Smooth muscle cell (in vitro differentiated cells): Measurements from ENCODE around the gene NR4A1. TPM values are rescaled to one million over a fixed set of nuclear protein-coding genes. Genes with fewer than 3 reads are reported as not detected.

Experiments
- DNase-seq: peaks from one replicate; lab custom pipeline; 2025; ENCODE audit not compliant: unreplicated experiment; lab: John Stamatoyannopoulos, UW
- H2AFZ ChIP-seq: fragments of 200-600 bp; sonication (generic); 2 replicates; pipeline ENCODE4 v1.6.0; 2016; ENCODE audit warnings: antibody characterized with exemption, low read depth, mild to moderate bottlenecking
- H3F3A ChIP-seq: fragments of 200-600 bp; sonication (generic); 2 replicates; pipeline ENCODE4 v1.6.0; 2017; ENCODE audit warnings: antibody characterized with exemption, low read depth
- H3K27ac ChIP-seq: fragments of 200-600 bp; sonication (generic); 2 replicates; pipeline ENCODE4 v1.5.1; 2016; ENCODE audit warnings: low read depth, mild to moderate bottlenecking
- H3K27me3 ChIP-seq: fragments of 200-600 bp; sonication (generic); 2 replicates; pipeline ENCODE4 v1.6.1; 2016; ENCODE audit warnings: low read depth, mild to moderate bottlenecking
- H3K36me3 ChIP-seq: fragments of 200-600 bp; sonication (generic); 2 replicates; pipeline ENCODE4 v1.5.1; 2016; ENCODE audit warnings: low read depth
- H3K4me1 ChIP-seq: fragments of 200-600 bp; sonication (generic); 2 replicates; pipeline ENCODE4 v1.5.1; 2016; ENCODE audit warnings: low read depth
- H3K4me2 ChIP-seq: fragments of 200-600 bp; sonication (generic); 2 replicates; pipeline ENCODE4 v1.6.0; 2016; ENCODE audit warnings: mild to moderate bottlenecking
- H3K4me3 ChIP-seq: fragments of 200-600 bp; sonication (generic); 2 replicates; pipeline ENCODE4 v1.5.1; 2016; ENCODE audit warnings: mild to moderate bottlenecking
- H3K79me2 ChIP-seq: fragments of 200-600 bp; sonication (generic); 2 replicates; pipeline ENCODE4 v1.6.0; 2016; ENCODE audit warnings: low read depth, mild to moderate bottlenecking
- H3K9ac ChIP-seq: fragments of 200-600 bp; sonication (generic); 2 replicates; pipeline ENCODE4 v1.6.0; 2016; ENCODE audit warnings: low read depth
- H3K9me3 ChIP-seq: fragments of 200-600 bp; sonication (generic); replicated peaks from 2 replicates; pipeline ENCODE4 v1.5.1; 2016; ENCODE audit warnings: low read depth
- H4K20me1 ChIP-seq: fragments of 200-600 bp; sonication (generic); 2 replicates; pipeline ENCODE4 v1.6.0; 2016; ENCODE audit warnings: low read depth
- CTCF ChIP-seq: fragments of 200-600 bp; sonication (generic); IDR thresholded peaks from 2 replicates; pipeline ENCODE4 v1.5.1; 2017; ENCODE audit warnings: borderline replicate concordance, mild to moderate bottlenecking, antibody characterized with exemption; ENCODE audit not compliant: insufficient read depth, poor library complexity, severe bottlenecking
- WGBS: methylation state at CpG from one replicate; pipeline ENCODE4 v1.1.7; 2016; ENCODE audit warnings: low lambda C conversion rate; 5-methylcytosine and 5-hydroxymethylcytosine counted together
- polyA plus RNA-seq: library from polyadenylated mRNA; unstranded; fragments of >200 nt; fragmentation: Nextera tagmentation; extraction: Ambion mirVana; gene quantifications from 2 replicates; pipeline ENCODE4 v1.2.1, GENCODE V29; 2016
- total RNA-seq: library from RNA; depleted of rRNA; stranded (reverse); fragments of >200 nt; gene quantifications from 2 replicates; pipeline ENCODE4 v1.2.3, GENCODE V29; 2014

NR4A1 gene
- total and polyA plus RNA-seq, 2 experiments from 2014 or later, result 182 to 634 TPM

- Histone ChIP-seq H3F3A (peaks cover 4% of the 10 kb centered on the region), H2AFZ (no peak overlapping the region), H4K20me1 (peaks cover 43% of the 10 kb centered on the region), H3K79me2 (no peaks in the 10 kb centered on the region), H3K36me3 (no peaks in the 10 kb centered on the region), H3K4me3 (no peak overlapping the region), H3K4me2 (no peak overlapping the region), H3K27me3 (no peaks in the 10 kb centered on the region), H3K27ac (no peak overlapping the region), H3K4me1 (peaks cover 6% of the 10 kb centered on the region), H3K9ac (no peak overlapping the region), H3K9me3 (no peaks in the 10 kb centered on the region)
- WGBS, result 90% methylated on average over 12 of the region's 12 CpGs
- no peak for DNase-seq
- TF ChIP-seq CTCF, result no peak
Measured at GRCh38 chr12:52059582-52060497, 8.6 kb downstream of the NR4A1 start.

GRCh38 chr12:52060498-52061177, 9.4 kb downstream of the NR4A1 start:
- no peak overlapping the region for H3K4me2 ChIP-seq
- 90% methylated on average over 14 of the region's 14 CpGs for WGBS

GRCh38 chr12:52061470-52062166, 10.4 kb downstream of the NR4A1 start:
- Histone ChIP-seq H3K9me3 (no peaks in the 10 kb centered on the region), H3K4me3 (no peak overlapping the region), H3K27me3 (no peaks in the 10 kb centered on the region), H3K4me2 (no peak overlapping the region), H3K9ac (no peak overlapping the region), H2AFZ (no peak overlapping the region), H3K36me3 (no peaks in the 10 kb centered on the region), H3K4me1 (peaks cover 6% of the 10 kb centered on the region), H3K27ac (no peak overlapping the region), H3F3A (peaks cover 4% of the 10 kb centered on the region), H3K79me2 (no peaks in the 10 kb centered on the region), H4K20me1 (peaks cover 25% of the 10 kb centered on the region)
- no peak for DNase-seq
- TF ChIP-seq CTCF, result no peak
- WGBS, result 70% methylated on average over 9 of the region's 12 CpGs

More at GRCh38 chr12:52060498-52061177, 9.4 kb downstream of the NR4A1 start:
- H3K27ac ChIP-seq, result no peak overlapping the region
- H3K9me3 ChIP-seq, result no peaks in the 10 kb centered on the region
- peaks cover 4% of the 10 kb centered on the region for H3F3A ChIP-seq
- H4K20me1 ChIP-seq, result peaks cover 35% of the 10 kb centered on the region
- no peak overlapping the region for H3K4me3 ChIP-seq
- TF ChIP-seq CTCF, result no peak
- peaks cover 6% of the 10 kb centered on the region for H3K4me1 ChIP-seq
- H2AFZ ChIP-seq, result no peak overlapping the region
- no peaks in the 10 kb centered on the region for H3K36me3 ChIP-seq
- H3K79me2 ChIP-seq, result no peaks in the 10 kb centered on the region
- H3K9ac ChIP-seq, result no peak overlapping the region
- no peak for DNase-seq
- no peaks in the 10 kb centered on the region for H3K27me3 ChIP-seq
